GM20000 (cell line): Measurements from ENCODE around the gene PLEKHM2.

Experiments
- DNase-seq: peaks from one replicate; pipeline ENCODE4 v3.0.0; 2012; ENCODE audit warnings: low spot score
- TF ChIP-seq, protein P1 (sequence below): IDR thresholded peaks from 2 replicates; pipeline ENCODE4 v1.5.1; 2012; ENCODE audit warnings: mild to moderate bottlenecking, control low read depth; ENCODE audit errors: extremely low read depth, missing control alignments

PLEKHM2 gene

DNA sequence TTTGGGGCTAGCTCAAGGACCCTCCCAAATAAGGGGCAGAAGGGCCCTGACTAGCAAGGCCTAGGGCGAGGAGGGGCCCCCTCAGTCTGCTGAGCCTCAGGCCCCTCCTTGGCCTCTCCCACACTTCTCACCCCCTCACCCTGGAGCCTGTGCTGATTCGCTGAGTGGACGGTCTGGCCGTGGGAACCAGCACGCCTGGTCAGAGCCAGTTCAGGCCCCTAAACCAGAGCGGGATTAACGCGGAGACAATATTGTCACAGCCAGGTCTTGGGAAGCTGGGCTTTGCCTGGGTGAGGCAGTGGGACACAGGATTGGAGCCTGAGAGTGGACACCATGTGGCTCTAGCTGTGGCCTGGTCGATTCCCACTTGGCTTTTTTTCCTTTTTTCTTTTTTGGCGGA is 69.7 kb downstream of the PLEKHM2 start:
- TF ChIP-seq, protein P1, sequence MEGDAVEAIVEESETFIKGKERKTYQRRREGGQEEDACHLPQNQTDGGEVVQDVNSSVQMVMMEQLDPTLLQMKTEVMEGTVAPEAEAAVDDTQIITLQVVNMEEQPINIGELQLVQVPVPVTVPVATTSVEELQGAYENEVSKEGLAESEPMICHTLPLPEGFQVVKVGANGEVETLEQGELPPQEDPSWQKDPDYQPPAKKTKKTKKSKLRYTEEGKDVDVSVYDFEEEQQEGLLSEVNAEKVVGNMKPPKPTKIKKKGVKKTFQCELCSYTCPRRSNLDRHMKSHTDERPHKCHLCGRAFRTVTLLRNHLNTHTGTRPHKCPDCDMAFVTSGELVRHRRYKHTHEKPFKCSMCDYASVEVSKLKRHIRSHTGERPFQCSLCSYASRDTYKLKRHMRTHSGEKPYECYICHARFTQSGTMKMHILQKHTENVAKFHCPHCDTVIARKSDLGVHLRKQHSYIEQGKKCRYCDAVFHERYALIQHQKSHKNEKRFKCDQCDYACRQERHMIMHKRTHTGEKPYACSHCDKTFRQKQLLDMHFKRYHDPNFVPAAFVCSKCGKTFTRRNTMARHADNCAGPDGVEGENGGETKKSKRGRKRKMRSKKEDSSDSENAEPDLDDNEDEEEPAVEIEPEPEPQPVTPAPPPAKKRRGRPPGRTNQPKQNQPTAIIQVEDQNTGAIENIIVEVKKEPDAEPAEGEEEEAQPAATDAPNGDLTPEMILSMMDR: no peak
- no peak for DNase-seq

DNA sequence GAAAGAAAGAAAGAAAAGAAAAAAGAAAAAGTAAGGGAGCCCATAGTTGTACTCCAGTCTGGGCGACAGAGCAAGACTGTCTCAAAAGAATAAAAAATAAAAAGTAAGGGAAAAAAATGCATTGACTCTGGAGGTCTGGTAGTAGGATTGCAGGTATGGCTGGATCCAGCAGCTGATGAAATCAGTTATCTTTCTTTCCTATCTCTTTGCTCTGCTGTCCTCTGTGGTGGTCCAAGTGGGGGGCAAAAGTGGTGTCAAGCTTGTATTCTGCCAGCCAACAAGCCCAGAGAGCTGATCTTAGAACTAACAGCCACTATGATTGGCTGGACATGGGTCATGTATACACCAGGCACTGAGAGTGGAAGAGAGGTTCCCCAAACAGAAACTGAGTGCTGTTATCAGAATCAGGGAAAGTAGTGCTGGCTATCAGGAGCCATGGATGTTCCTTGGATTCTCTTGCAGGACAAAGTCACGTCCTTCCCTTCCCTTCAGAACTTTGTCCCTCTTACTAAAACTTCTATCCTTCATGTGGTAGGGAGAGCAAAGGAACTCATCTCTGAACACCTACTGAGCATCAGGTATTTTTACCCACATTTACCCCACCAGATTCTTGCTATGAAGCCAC is 71.0 kb downstream of the PLEKHM2 start:
- TF ChIP-seq, protein P1: no peak
- no peak for DNase-seq

GRCh38 chr1:15755646-15756040 is 71.5 kb downstream of the PLEKHM2 start:
- TF ChIP-seq, protein P1: no peak
- no peak for DNase-seq

DNA sequence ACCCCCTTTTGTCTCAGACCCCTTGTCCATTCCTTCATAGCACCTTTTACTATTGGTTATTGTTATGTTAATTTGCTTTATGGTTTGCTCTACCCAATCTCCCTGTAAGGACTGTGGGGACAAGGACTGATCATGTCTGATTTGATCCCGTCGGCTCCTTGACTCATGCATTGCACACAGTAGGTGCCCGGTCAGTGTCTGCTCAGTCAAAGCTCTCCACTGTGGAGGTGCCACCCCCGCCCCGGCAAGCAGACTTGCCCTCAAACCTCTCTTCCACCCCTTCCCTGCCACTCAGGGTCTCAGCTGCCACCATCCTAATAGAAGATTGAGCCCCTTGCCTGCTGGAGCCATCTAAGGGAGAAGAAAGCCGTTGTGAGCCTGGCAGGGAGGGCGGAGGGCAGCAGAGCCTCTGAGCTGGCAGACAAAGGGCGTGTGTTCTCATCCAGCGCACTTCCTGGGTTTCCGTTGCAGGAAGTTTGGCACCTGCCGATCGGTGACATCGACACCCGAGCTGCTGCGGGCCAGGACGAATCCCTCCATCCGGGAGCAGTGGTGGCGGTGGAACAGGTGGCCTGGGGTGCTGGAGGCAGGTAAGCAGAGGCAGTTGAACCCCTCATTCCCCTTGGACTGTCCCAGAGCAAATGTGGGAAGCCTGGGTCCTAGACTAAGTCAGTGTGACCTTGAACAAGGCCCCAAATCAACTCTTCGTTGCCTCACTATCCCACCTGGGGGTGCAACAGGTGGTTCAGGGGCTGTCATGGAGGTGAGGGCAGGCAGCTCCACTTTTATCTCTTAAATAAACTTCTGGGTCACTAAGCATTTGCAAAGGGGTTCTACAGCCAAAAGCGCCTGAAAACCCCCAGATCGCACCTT is 72.3 kb downstream of the PLEKHM2 start:
- no peak for DNase-seq
- TF ChIP-seq, protein P1: no peak

DNA sequence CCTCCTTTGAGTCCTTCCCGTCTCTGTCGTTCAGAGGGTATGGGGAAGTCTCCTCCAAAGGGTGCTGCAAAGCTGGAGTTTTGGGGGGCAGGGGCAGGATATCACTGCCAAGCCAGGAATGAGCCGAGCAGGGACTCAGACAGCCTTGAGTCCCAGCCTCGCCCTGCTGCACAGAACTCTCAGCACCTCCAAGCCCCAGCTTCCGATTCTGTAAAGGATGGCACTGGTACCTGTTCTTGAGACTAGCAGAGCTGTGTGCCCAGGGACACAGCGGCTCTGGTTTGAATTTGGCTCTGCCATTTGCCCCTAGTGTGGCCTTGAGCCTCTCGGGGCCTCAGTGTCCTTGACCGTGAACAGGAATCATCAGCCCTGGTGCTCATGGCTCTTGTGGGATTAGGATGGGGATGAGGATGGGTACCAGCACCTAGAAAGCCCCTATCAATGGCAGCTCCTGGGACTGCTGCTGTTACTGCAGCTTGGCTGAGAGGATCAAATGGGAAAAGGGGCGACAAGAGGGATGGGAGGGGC is 73.0 kb downstream of the PLEKHM2 start:
- TF ChIP-seq, protein P1: no peak
- DNase-seq: peak; percentile 23

DNA sequence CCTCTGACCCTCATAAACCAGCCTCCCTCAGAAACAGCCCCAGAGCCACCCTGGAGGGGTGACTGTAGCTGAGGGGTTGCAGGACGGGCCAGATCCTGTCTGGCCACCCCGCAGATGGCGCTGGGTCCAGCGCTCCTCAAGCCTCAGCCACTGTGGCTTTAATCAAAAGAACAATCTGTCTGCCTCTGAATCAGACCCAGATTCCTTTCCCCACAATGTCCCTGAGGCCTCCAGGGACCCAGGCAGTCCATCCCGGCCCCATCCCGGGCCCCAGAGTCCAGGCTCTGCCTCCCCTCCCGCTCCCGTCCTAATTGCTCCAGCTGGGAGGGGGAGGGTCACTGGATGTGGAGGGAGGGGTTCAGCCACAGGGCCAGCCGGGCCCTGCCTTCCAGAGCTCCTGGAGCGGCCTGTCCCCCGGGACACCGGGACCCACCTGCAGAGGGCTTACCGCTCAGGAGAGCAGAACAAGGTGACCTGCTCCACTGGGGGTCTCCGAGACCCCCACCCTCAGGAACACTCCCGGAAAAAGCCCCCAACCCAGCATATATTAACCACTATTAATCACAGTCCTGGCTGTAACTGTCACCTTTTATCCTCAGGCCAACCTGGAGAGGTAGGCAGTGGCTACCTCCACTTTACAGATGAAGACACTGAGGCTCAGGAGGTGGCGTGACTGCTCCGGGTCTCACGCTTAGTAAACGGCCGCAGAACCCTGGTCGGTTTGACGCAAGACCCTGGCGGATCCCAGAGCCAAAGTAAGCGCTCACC is 73.6 kb downstream of the PLEKHM2 start:
- peak; percentile 49 for DNase-seq
- TF ChIP-seq, protein P1: no peak
